Measurements from ENCODE around the gene HOXB3.
A peak's percentile ranks its signal among the peaks of the same experiment; 100 is the strongest.

Gene HOXB3

GRCh38 chr17:48542114-48542656 lies 47.9 kb downstream of the HOXB3 start:
- DNase-seq = no peak

- DNase-seq = peak; percentile 38
Measured at GRCh38 chr17:48541577-48542113, 48.4 kb downstream of the HOXB3 start.

GRCh38 chr17:48541036-48541576 lies 48.9 kb downstream of the HOXB3 start:
- no peak for DNase-seq

GRCh38 chr17:48540213-48540612 lies 49.8 kb downstream of the HOXB3 start:
- no peak for DNase-seq

GRCh38 chr17:48539177-48539576 lies 50.9 kb downstream of the HOXB3 start:
- DNase-seq = no peak

GRCh38 chr17:48537316-48537715 lies 52.7 kb downstream of the HOXB3 start:
- no peak for DNase-seq

GRCh38 chr17:48535793-48536559 lies 54.1 kb downstream of the HOXB3 start:
- DNase-seq = peak; percentile 19

- no peak for DNase-seq
Measured at GRCh38 chr17:48532261-48532660, 57.8 kb downstream of the HOXB3 start.

- no peak for DNase-seq
Measured at GRCh38 chr17:48530887-48531272, 59.2 kb downstream of the HOXB3 start, which contains the start of gene HOXB1. Gene HOXB1, minus strand, starts transcription at chr17:48531011. Its CDS starts 107 bp downstream, at chr17:48530904.

- no peak for DNase-seq
Measured at GRCh38 chr17:48530208-48530886, 59.7 kb downstream of the HOXB3 start.

- DNase-seq = no peak
Measured at GRCh38 chr17:48529683-48530009, 60.4 kb downstream of the HOXB3 start.

- DNase-seq = no peak
Measured at GRCh38 chr17:48528936-48529682, 60.9 kb downstream of the HOXB3 start.

- DNase-seq = no peak
Measured at GRCh38 chr17:48528153-48528935, 61.7 kb downstream of the HOXB3 start.

- DNase-seq = no peak
Measured at GRCh38 chr17:48527547-48527932, 62.5 kb downstream of the HOXB3 start.

- DNase-seq = no peak
Measured at GRCh38 chr17:48526608-48527546, 63.2 kb downstream of the HOXB3 start.

- DNase-seq = no peak
Measured at GRCh38 chr17:48523010-48523409, 67.0 kb downstream of the HOXB3 start.

- DNase-seq = no peak
Measured at GRCh38 chr17:48522031-48522653, 67.9 kb downstream of the HOXB3 start.

GRCh38 chr17:48520631-48521079 lies 69.4 kb downstream of the HOXB3 start:
- no peak for DNase-seq

GRCh38 chr17:48519427-48519826 lies 70.6 kb downstream of the HOXB3 start:
- DNase-seq = no peak

GRCh38 chr17:48517478-48517877 lies 72.6 kb downstream of the HOXB3 start:
- DNase-seq = no peak
